HEK293 (cell line): ENCODE measurements around the gene ZNF528.

Source experiments
- CTCF ChIA-PET: fragments of 350-600 bp; formaldehyde crosslinking; extraction: SDS; loops from one replicate; lab custom pipeline; 2021; ENCODE audit warnings: antibody characterized with exemption; lab: Yijun Ruan, JAX
- POLR2A ChIA-PET: fragments of 300-600 bp; formaldehyde crosslinking; extraction: SDS; loops from one replicate; lab custom pipeline; 2020; ENCODE audit warnings: antibody characterized with exemption, inconsistent platforms; lab: Yijun Ruan, JAX
- H3K27ac ChIP-seq: fragments of 200-500 bp; sonication (Bioruptor generic); 2 replicates; pipeline ENCODE4 v1.5.1; 2014; ENCODE audit warnings: low read depth, low read length, control low read depth, inconsistent platforms; ENCODE audit errors: extremely low read depth
- H3K36me3 ChIP-seq, 2 experiments: fragments of 200-500 bp in 1 of 2; sonication (Bioruptor generic) in 1 of 2; 1 replicate in 1 of 2; 2 replicates in 1 of 2; pipeline ENCODE4 v1.5.1; 2014 to 2017; ENCODE audit warnings: inconsistent platforms in 2 of 2, low read length in 2 of 2; ENCODE audit not compliant: control insufficient read depth in 2 of 2, insufficient read depth in 1 of 2
- H3K4me1 ChIP-seq: fragments of 200-500 bp; sonication (Bioruptor generic); 2 replicates; pipeline ENCODE4 v1.5.1; 2014; ENCODE audit warnings: mild to moderate bottlenecking, low read length, inconsistent platforms; ENCODE audit not compliant: control insufficient read depth, insufficient read depth
- H3K4me3 ChIP-seq: 2 replicates; pipeline ENCODE4 v1.5.1; 2011; ENCODE audit warnings: low read depth, mild to moderate bottlenecking, control low read depth, low read length, moderate library complexity
- H3K9me3 ChIP-seq: fragments of 200-500 bp; sonication (Bioruptor generic); 2 replicates; pipeline ENCODE4 v1.5.1; 2014; ENCODE audit warnings: low read depth, low read length, inconsistent platforms; ENCODE audit not compliant: control insufficient read depth, insufficient read depth
- BCL11B ChIP-seq: fragments of 450-650 bp; formaldehyde crosslinking; IDR thresholded peaks from 2 replicates; pipeline ENCODE4 v1.5.1; 2016; ENCODE audit warnings: low read depth, missing biosample characterization, missing genetic modification characterization
- INSM2 ChIP-seq: fragments of 450-650 bp; formaldehyde crosslinking; IDR thresholded peaks from 2 replicates; pipeline ENCODE4 v1.5.1; 2016; ENCODE audit warnings: missing biosample characterization, missing genetic modification characterization
- MEIS1 ChIP-seq: sonication (generic); formaldehyde crosslinking; IDR thresholded peaks from 2 replicates; pipeline ENCODE4 v1.8.1; 2022; ENCODE audit warnings: missing genetic modification reagents, mild to moderate bottlenecking, borderline replicate concordance
- PRDM4 ChIP-seq: fragments of 450-650 bp; formaldehyde crosslinking; IDR thresholded peaks from 2 replicates; pipeline ENCODE4 v1.5.1; 2017; ENCODE audit warnings: missing biosample characterization, missing genetic modification characterization
- SP7 ChIP-seq: fragments of 450-650 bp; formaldehyde crosslinking; IDR thresholded peaks from 2 replicates; pipeline ENCODE4 v1.5.1; 2016; ENCODE audit warnings: missing biosample characterization, missing genetic modification characterization
- ZBTB49 ChIP-seq: fragments of 450-650 bp; formaldehyde crosslinking; IDR thresholded peaks from 2 replicates; pipeline ENCODE4 v1.5.1; 2016; ENCODE audit warnings: missing biosample characterization, missing genetic modification characterization, low read depth
- ZEB2 ChIP-seq: fragments of 450-650 bp; formaldehyde crosslinking; IDR thresholded peaks from 2 replicates; pipeline ENCODE4 v1.5.1; 2016; ENCODE audit warnings: missing biosample characterization, missing genetic modification characterization
- ZFHX2 ChIP-seq: fragments of 450-650 bp; formaldehyde crosslinking; conservative IDR thresholded peaks from 2 replicates; pipeline ENCODE4 v1.5.1; 2016; ENCODE audit warnings: missing biosample characterization, missing genetic modification characterization
- ZNF132 ChIP-seq: fragments of 450-650 bp; formaldehyde crosslinking; IDR thresholded peaks from 2 replicates; pipeline ENCODE4 v1.5.1; 2017; ENCODE audit warnings: missing biosample characterization, missing genetic modification characterization, borderline replicate concordance
- ZNF138 ChIP-seq: fragments of 450-650 bp; formaldehyde crosslinking; IDR thresholded peaks from 2 replicates; pipeline ENCODE4 v1.5.1; 2016; ENCODE audit warnings: missing biosample characterization, missing genetic modification characterization, borderline replicate concordance
- ZNF140 ChIP-seq: fragments of 450-650 bp; formaldehyde crosslinking; IDR thresholded peaks from 2 replicates; pipeline ENCODE4 v1.5.1; 2016; ENCODE audit warnings: missing biosample characterization, missing genetic modification characterization
- ZNF184 ChIP-seq: fragments of 450-650 bp; IDR thresholded peaks from 2 replicates; pipeline ENCODE4 v1.5.1; 2018; ENCODE audit warnings: missing biosample characterization, mild to moderate bottlenecking, missing genetic modification characterization
- ZNF214 ChIP-seq: fragments of 450-650 bp; formaldehyde crosslinking; IDR thresholded peaks from 2 replicates; pipeline ENCODE4 v1.5.1; 2017; ENCODE audit warnings: missing biosample characterization, mild to moderate bottlenecking, missing genetic modification characterization, borderline replicate concordance
- ZNF221 ChIP-seq: fragments of 450-650 bp; formaldehyde crosslinking; IDR thresholded peaks from 2 replicates; pipeline ENCODE4 v1.5.1; 2017; ENCODE audit warnings: missing biosample characterization, missing genetic modification characterization, borderline replicate concordance
- ZNF239 ChIP-seq: fragments of 450-650 bp; formaldehyde crosslinking; IDR thresholded peaks from 2 replicates; pipeline ENCODE4 v1.5.1; 2016; ENCODE audit warnings: missing biosample characterization, missing genetic modification characterization
- ZNF404 ChIP-seq: fragments of 450-650 bp; formaldehyde crosslinking; IDR thresholded peaks from 2 replicates; pipeline ENCODE4 v1.5.1; 2017; ENCODE audit warnings: missing biosample characterization, missing genetic modification characterization
- ZNF473 ChIP-seq: fragments of 450-650 bp; formaldehyde crosslinking; IDR thresholded peaks from 2 replicates; pipeline ENCODE4 v1.5.1; 2017; ENCODE audit warnings: missing biosample characterization, missing genetic modification characterization
- ZNF544 ChIP-seq: fragments of 450-650 bp; formaldehyde crosslinking; IDR thresholded peaks from 2 replicates; pipeline ENCODE4 v1.5.0; 2017; ENCODE audit warnings: missing biosample characterization, missing genetic modification characterization
- ZNF555 ChIP-seq: fragments of 450-650 bp; formaldehyde crosslinking; conservative IDR thresholded peaks from 2 replicates; pipeline ENCODE4 v1.5.1; 2017; ENCODE audit warnings: missing biosample characterization, mild to moderate bottlenecking, missing genetic modification characterization, inconsistent platforms
- ZNF561 ChIP-seq: fragments of 450-650 bp; IDR thresholded peaks from 2 replicates; pipeline ENCODE4 v1.5.1; 2018; ENCODE audit warnings: missing biosample characterization, missing genetic modification characterization, borderline replicate concordance
- ZNF596 ChIP-seq: fragments of 450-650 bp; IDR thresholded peaks from 2 replicates; pipeline ENCODE4 v1.5.0; 2018; ENCODE audit warnings: missing biosample characterization, mild to moderate bottlenecking, missing genetic modification characterization, moderate library complexity
- ZNF621 ChIP-seq: fragments of 450-650 bp; formaldehyde crosslinking; IDR thresholded peaks from 2 replicates; pipeline ENCODE4 v1.5.1; 2017; ENCODE audit warnings: missing biosample characterization, missing genetic modification characterization
- ZNF768 ChIP-seq: fragments of 450-650 bp; formaldehyde crosslinking; IDR thresholded peaks from 2 replicates; pipeline ENCODE4 v1.5.1; 2018; ENCODE audit warnings: missing biosample characterization, mild to moderate bottlenecking, missing genetic modification characterization
- ZNF792 ChIP-seq: fragments of 450-650 bp; formaldehyde crosslinking; IDR thresholded peaks from 2 replicates; pipeline ENCODE4 v1.5.1; 2016; ENCODE audit warnings: missing biosample characterization, missing genetic modification characterization
- ZNF837 ChIP-seq: fragments of 450-650 bp; formaldehyde crosslinking; IDR thresholded peaks from 2 replicates; pipeline ENCODE4 v1.5.1; 2016; ENCODE audit warnings: missing biosample characterization, missing genetic modification characterization
- ZSCAN30 ChIP-seq: fragments of 450-650 bp; IDR thresholded peaks from 2 replicates; pipeline ENCODE4 v1.5.1; 2018; ENCODE audit warnings: missing biosample characterization, mild to moderate bottlenecking, missing genetic modification characterization, moderate library complexity
- TF ChIP-seq, protein P1 (sequence below): fragments of 450-650 bp; formaldehyde crosslinking; IDR thresholded peaks from 2 replicates; pipeline ENCODE4 v1.5.1; 2016; ENCODE audit warnings: missing biosample characterization, missing genetic modification characterization

ZNF528 gene

GRCh38 chr19:52444506-52444905 is 46.9 kb downstream of the ZNF528 start:
- no peaks in the 10 kb centered on the region for H3K36me3 ChIP-seq
- ChIA-PET POLR2A (no interaction called here), CTCF (no interaction called here)
- H3K9me3 ChIP-seq, result no peaks in the 10 kb centered on the region
- H3K27ac ChIP-seq, result no peak overlapping the region
- H3K4me3 ChIP-seq, result no peak overlapping the region
- TF ChIP-seq MEIS1 (CRISPR knock-in tag) (no peak), ZNF768 (tag by site-specific recombination) (no peak), ZNF132 (no peak), ZNF404 (tag by site-specific recombination) (no peak), SP7 (tag by site-specific recombination) (no peak), INSM2 (tag by site-specific recombination) (no peak), PRDM4 (tag by site-specific recombination) (no peak), ZEB2 (tag by site-specific recombination) (no peak), ZNF214 (tag by site-specific recombination) (no peak)
- H3K4me1 ChIP-seq, result no peaks in the 10 kb centered on the region

DNA sequence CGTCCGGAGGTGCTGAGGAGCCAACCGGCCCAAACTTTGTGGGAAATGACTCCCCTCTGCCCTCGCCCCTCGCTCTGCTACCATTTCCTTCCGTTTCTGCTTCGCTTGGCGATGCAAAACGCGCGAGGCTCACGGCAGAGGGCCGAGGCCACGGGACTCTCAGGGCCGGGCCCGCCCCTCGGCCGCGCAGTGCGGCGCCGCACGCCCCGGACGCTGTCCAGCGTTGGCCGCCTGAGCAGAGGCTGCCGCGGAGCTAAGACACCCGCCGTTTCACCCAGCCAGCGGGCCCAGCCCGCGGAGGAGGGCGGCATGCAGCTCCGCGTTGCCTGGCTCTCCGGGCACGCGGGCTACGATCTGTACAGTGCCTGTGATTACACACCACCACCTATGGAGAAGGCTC is 53.6 kb downstream of the ZNF528 start:
- no peaks in the 10 kb centered on the region for H3K4me1 ChIP-seq
- H3K4me3 ChIP-seq, result no peak overlapping the region
- POLR2A ChIA-PET, result no interaction called here
- H3K36me3 ChIP-seq, result no peaks in the 10 kb centered on the region
- H3K27ac ChIP-seq, result no peak overlapping the region
- CTCF ChIA-PET, result interaction anchor here (0.7 kb wide), 1 partner anchor 259 kb away, joined by 3 read pairs; no protein-coding TSS in a partner anchor
- no peak for TF ChIP-seq ZNF184 (tag by site-specific recombination)
- TF ChIP-seq ZBTB49 (tag by site-specific recombination), result no peak
- TF ChIP-seq ZNF544 (tag by site-specific recombination), result no peak
- TF ChIP-seq ZFHX2 (tag by site-specific recombination), result no peak
- no peak for TF ChIP-seq ZNF140 (tag by site-specific recombination)
- TF ChIP-seq ZNF138, result no peak
- TF ChIP-seq BCL11B (tag by site-specific recombination), result no peak
- TF ChIP-seq ZNF596, result no peak
- no peak for TF ChIP-seq ZNF221 (tag by site-specific recombination)
- no peak for TF ChIP-seq ZSCAN30
- no peak for TF ChIP-seq ZNF621 (tag by site-specific recombination)
- TF ChIP-seq, protein P1, sequence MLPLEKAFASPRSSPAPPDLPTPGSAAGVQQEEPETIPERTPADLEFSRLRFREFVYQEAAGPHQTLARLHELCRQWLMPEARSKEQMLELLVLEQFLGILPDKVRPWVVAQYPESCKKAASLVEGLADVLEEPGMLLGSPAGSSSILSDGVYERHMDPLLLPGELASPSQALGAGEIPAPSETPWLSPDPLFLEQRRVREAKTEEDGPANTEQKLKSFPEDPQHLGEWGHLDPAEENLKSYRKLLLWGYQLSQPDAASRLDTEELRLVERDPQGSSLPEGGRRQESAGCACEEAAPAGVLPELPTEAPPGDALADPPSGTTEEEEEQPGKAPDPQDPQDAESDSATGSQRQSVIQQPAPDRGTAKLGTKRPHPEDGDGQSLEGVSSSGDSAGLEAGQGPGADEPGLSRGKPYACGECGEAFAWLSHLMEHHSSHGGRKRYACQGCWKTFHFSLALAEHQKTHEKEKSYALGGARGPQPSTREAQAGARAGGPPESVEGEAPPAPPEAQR (tag by site-specific recombination), result no peak
- no peak for TF ChIP-seq ZNF239
- TF ChIP-seq ZNF473, result no peak
- no peak for TF ChIP-seq ZNF561 (tag by site-specific recombination)
- TF ChIP-seq ZNF792 (tag by site-specific recombination), result no peak
- no peak for TF ChIP-seq ZNF555 (tag by site-specific recombination)
- no peak for TF ChIP-seq ZNF837 (tag by site-specific recombination)
- TF ChIP-seq, all 188 proteins: peak for 0
- no peaks in the 10 kb centered on the region; the same call in 1 of the 2 replicates for H3K9me3 ChIP-seq
